OCI-LY7 (cell line): ENCODE data around the gene NOL4L. TPM values are rescaled to one million over a fixed set of nuclear protein-coding genes. Genes with fewer than 3 reads are reported as not detected.

Experiments used
- BruUV-seq: library from RNA; stranded (reverse); fragments of 400-500 nt; replicated peaks from 2 replicates; lab custom pipeline; 2021; lab: Mats Ljungman, UMichigan
- CTCF ChIA-PET: fragments of 300-600 bp; sonication (Branson Sonifier 250); formaldehyde crosslinking; loops from one replicate; lab custom pipeline; 2022; ENCODE audit warnings: antibody characterized with exemption; ENCODE audit not compliant: unreplicated experiment; lab: Charles Lee
- POLR2A ChIA-PET: fragments of 300-600 bp; sonication (Branson Sonifier 250); formaldehyde crosslinking; loops from one replicate; lab custom pipeline; 2022; ENCODE audit warnings: antibody characterized with exemption; lab: Charles Lee
- DNase-seq: peaks from one replicate; pipeline ENCODE4 v3.0.0-alpha.2; 2015; ENCODE audit warnings: low spot score
- H2AFZ ChIP-seq: fragments of 200-600 bp; sonication (generic), shearing (Covaris generic); 2 replicates; pipeline ENCODE4 v1.6.1; 2014; ENCODE audit warnings: mild to moderate bottlenecking, antibody characterized with exemption, low read length, moderate library complexity
- H3K27ac ChIP-seq: fragments of 200-600 bp; sonication (generic); 2 replicates; pipeline ENCODE4 v1.5.1; 2014; ENCODE audit warnings: mixed run types, low read depth, mild to moderate bottlenecking, moderate library complexity, low read length, inconsistent platforms; ENCODE audit not compliant: poor library complexity, severe bottlenecking
- H3K36me3 ChIP-seq: fragments of 200-600 bp; sonication (generic); 2 replicates; pipeline ENCODE4 v1.6.1; 2014; ENCODE audit warnings: mild to moderate bottlenecking, antibody characterized with exemption, low read length, moderate library complexity, mixed read lengths; ENCODE audit not compliant: insufficient read depth
- H3K4me1 ChIP-seq: fragments of 200-600 bp; sonication (generic); 2 replicates; pipeline ENCODE4 v1.5.1; 2014; ENCODE audit warnings: mild to moderate bottlenecking, low read length; ENCODE audit not compliant: insufficient read depth, poor library complexity, severe bottlenecking
- H3K4me2 ChIP-seq: fragments of 200-600 bp; sonication (generic); 2 replicates; pipeline ENCODE4 v1.6.1; 2014; ENCODE audit warnings: mild to moderate bottlenecking, low read length
- H3K4me3 ChIP-seq: fragments of 200-600 bp; sonication (generic); 2 replicates; pipeline ENCODE4 v1.5.1; 2014; ENCODE audit warnings: mild to moderate bottlenecking, low read depth, low read length; ENCODE audit not compliant: poor library complexity, severe bottlenecking
- H3K79me2 ChIP-seq: fragments of 200-600 bp; sonication (generic); 2 replicates; pipeline ENCODE4 v1.6.1; 2016; ENCODE audit warnings: low read depth, mild to moderate bottlenecking, low read length, moderate library complexity, mixed read lengths; ENCODE audit not compliant: insufficient read depth
- H3K9me2 ChIP-seq: fragments of 200-600 bp; sonication (generic); 2 replicates; pipeline ENCODE4 v1.6.1; 2016; ENCODE audit warnings: mild to moderate bottlenecking, low read length, mixed read lengths; ENCODE audit not compliant: insufficient read depth
- H3K9me3 ChIP-seq: fragments of 200-600 bp; sonication (generic); 2 replicates; pipeline ENCODE4 v1.6.1; 2014; ENCODE audit warnings: mild to moderate bottlenecking, mixed run types, low read length, mixed read lengths
- H4K20me1 ChIP-seq: fragments of 200-600 bp; sonication (generic); 2 replicates; pipeline ENCODE4 v1.6.1; 2014; ENCODE audit warnings: mild to moderate bottlenecking, antibody characterized with exemption, low read length, moderate library complexity, mixed read lengths; ENCODE audit not compliant: insufficient read depth
- CTCF ChIP-seq: fragments of 200-600 bp; sonication (generic); conservative IDR thresholded peaks from 2 replicates; pipeline ENCODE4 v1.5.1; 2014; ENCODE audit warnings: mild to moderate bottlenecking, antibody characterized with exemption, low read length, moderate library complexity, mixed read lengths
- EZH2phosphoT487 ChIP-seq: fragments of 200-600 bp; sonication (generic); IDR thresholded peaks from 2 replicates; pipeline ENCODE4 v1.6.1; 2018; ENCODE audit warnings: low read depth, borderline replicate concordance, mild to moderate bottlenecking, mixed run types, antibody characterized with exemption, low read length, moderate library complexity, mixed read lengths
- intact Hi-C: fragments of 100-400 bp; cut with micrococcal nuclease; formaldehyde crosslinking; loops from one replicate; pipeline ENCODE4 v1.10.0; 2022; ENCODE audit not compliant: unreplicated experiment
- total RNA-seq, 2 experiments: library from RNA; depleted of rRNA in 1 of 2; stranded (reverse); fragments of >200 nt in 1 of 2; shearing (Covaris generic) in 1 of 2; gene quantifications; 2 replicates each; pipeline ENCODE4 v1.2.3, GENCODE V29; 2014 to 2022

NOL4L gene
- total RNA-seq, 2 experiments from 2014 or later = 3.9 to 4.2 TPM

GRCh38 chr20:32612351-32613191, 27.4 kb upstream of the NOL4L start:
- Histone ChIP-seq H3K4me1 (peaks cover 4% of the 10 kb centered on the region), H3K36me3 (no peaks in the 10 kb centered on the region), H4K20me1 (no peaks in the 10 kb centered on the region), H3K79me2 (no peaks in the 10 kb centered on the region), H3K4me2 (no peak overlapping the region), H2AFZ (no peak overlapping the region), H3K4me3 (no peak overlapping the region), H3K9me3 (no peaks in the 10 kb centered on the region), H3K27ac (no peak overlapping the region), H3K9me2 (no peaks in the 10 kb centered on the region)
- DNase-seq = no peak
- ChIA-PET CTCF (interaction anchor here (0.5 kb wide), 1 partner anchor 50 kb away, joined by 3 read pairs; no protein-coding TSS in a partner anchor), POLR2A (interaction anchor here (0.7 kb wide), 1 partner anchor 117 kb away, joined by 3 read pairs; no protein-coding TSS in a partner anchor)
- intact Hi-C loops = no loop called here
- BruUV-seq = no TSS peak
- TF ChIP-seq EZH2phosphoT487 = no peak
- no peak for TF ChIP-seq CTCF

GRCh38 chr20:32611868-32612267, 26.7 kb upstream of the NOL4L start:
- ChIA-PET POLR2A (interaction anchor here (0.7 kb wide), 1 partner anchor 118 kb away, joined by 3 read pairs; no protein-coding TSS in a partner anchor), CTCF (interaction anchor here (0.5 kb wide), 1 partner anchor 50 kb away, joined by 3 read pairs; no protein-coding TSS in a partner anchor)
- no peaks in the 10 kb centered on the region for H3K9me3 ChIP-seq

More at GRCh38 chr20:32611868-32612267, 26.7 kb upstream of the NOL4L start:
- BruUV-seq = no TSS peak
- Histone ChIP-seq H2AFZ (no peak overlapping the region), H3K36me3 (no peaks in the 10 kb centered on the region), H3K4me2 (no peak overlapping the region), H4K20me1 (no peaks in the 10 kb centered on the region), H3K4me1 (peaks cover 4% of the 10 kb centered on the region), H3K27ac (no peak overlapping the region), H3K79me2 (no peaks in the 10 kb centered on the region), H3K4me3 (no peak overlapping the region), H3K9me2 (no peaks in the 10 kb centered on the region)
- no peak for DNase-seq
- intact Hi-C loops = no loop called here
- TF ChIP-seq CTCF (no peak), EZH2phosphoT487 (no peak)
